ENCODE measurements around the gene ARHGEF40.
A peak's percentile ranks its signal among the peaks of the same experiment; 100 is the strongest.

ARHGEF40 gene

GRCh38 chr14:21070083-21070609, at the start of gene ARHGEF40:
Gene ARHGEF40 (plus strand): TSS chr14:21070304. CDS start chr14:21070397, 93 bp downstream.
- DNase-seq: peak in 47 of 51 donors; percentile 13 to 85 (median 69)

GRCh38 chr14:21020977-21021545, 49.0 kb upstream of the ARHGEF40 start:
- no peak for DNase-seq

- peak in 1 of 51 donors; percentile 39 for DNase-seq
These were observed 47.4 kb upstream of the ARHGEF40 start for GRCh38 chr14:21022686-21023085.

GRCh38 chr14:21023174-21023573, 46.9 kb upstream of the ARHGEF40 start:
- peak in 18 of 51 donors; percentile 14 to 53 (median 26) for DNase-seq

- peak in 3 of 51 donors; percentile 21 to 43 (median 32) for DNase-seq
These were observed 46.1 kb upstream of the ARHGEF40 start for GRCh38 chr14:21023817-21024584.

- DNase-seq: peak in 49 of 51 donors; percentile 36 to 90 (median 77)
These were observed 45.3 kb upstream of the ARHGEF40 start, which contains the start of gene NDRG2 for GRCh38 chr14:21024585-21025370. Gene NDRG2 (minus strand): TSS chr14:21025061. CDS start chr14:21023315, 1,746 bp downstream.

GRCh38 chr14:21025371-21026273, 44.5 kb upstream of the ARHGEF40 start:
- peak; percentile 45 to 95 (median 82) for DNase-seq

GRCh38 chr14:21026274-21026987, 43.7 kb upstream of the ARHGEF40 start:
- DNase-seq: peak in 49 of 51 donors; percentile 25 to 95 (median 79)

- DNase-seq: peak in 2 of 51 donors; percentile 38 to 53
These were observed 43.2 kb upstream of the ARHGEF40 start for GRCh38 chr14:21026988-21027315.

GRCh38 chr14:21029917-21030316, 40.2 kb upstream of the ARHGEF40 start, which contains the start of gene TPPP2:
Gene TPPP2 (plus strand): TSS chr14:21030217. CDS start chr14:21030582, 365 bp downstream.
- no peak for DNase-seq

GRCh38 chr14:21030531-21030930, 39.6 kb upstream of the ARHGEF40 start:
- DNase-seq: no peak

- DNase-seq: peak in 3 of 51 donors; percentile 9 to 25 (median 20)
These were observed 37.6 kb upstream of the ARHGEF40 start for GRCh38 chr14:21032326-21033132.

- DNase-seq: peak in 15 of 51 donors; percentile 10 to 59 (median 30)
These were observed 36.9 kb upstream of the ARHGEF40 start for GRCh38 chr14:21033133-21033698.

GRCh38 chr14:21034707-21035106, 35.4 kb upstream of the ARHGEF40 start, which contains the start of gene RNASE13:
Gene RNASE13 (minus strand): TSS chr14:21034807. CDS start chr14:21034288, 519 bp downstream.
- no peak for DNase-seq

- DNase-seq: peak in 13 of 51 donors; percentile 14 to 37 (median 19)
These were observed 33.4 kb upstream of the ARHGEF40 start for GRCh38 chr14:21036751-21037150.

- no peak for DNase-seq
These were observed 32.9 kb upstream of the ARHGEF40 start for GRCh38 chr14:21037156-21037555.

GRCh38 chr14:21038441-21039422, 31.4 kb upstream of the ARHGEF40 start:
- peak in 49 of 51 donors; percentile 12 to 91 (median 69) for DNase-seq
